Measurements from ENCODE around the gene MXD3.
"Not testable (repeated sequence)": the region's sequence is repeated elsewhere in the genome, so short reads cannot be mapped to it uniquely, and the experiment has no call there.

Gene MXD3

DNA sequence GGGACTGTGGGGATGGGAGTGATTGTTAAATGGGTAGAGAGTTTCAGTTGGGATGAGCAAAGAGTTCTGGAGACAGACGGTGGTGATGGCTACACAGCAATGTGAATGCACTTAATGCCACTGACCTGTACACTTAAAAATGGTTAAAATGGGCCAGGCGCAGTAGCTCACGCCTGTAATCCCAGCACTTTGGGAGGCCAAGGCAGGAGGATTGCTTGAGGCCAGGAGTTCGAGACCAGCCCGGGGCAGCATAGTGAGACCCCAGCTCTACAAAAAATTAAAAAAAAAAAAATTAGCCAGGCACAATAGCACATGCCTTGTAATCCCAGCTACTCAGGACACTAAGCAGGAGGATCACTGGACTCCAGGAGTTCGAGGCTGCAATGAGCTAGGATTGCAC lies 32.1 kb upstream of the MXD3 start:
- DNase-seq (ENCODE audit: low read depth in 1 of 2, low spot score in 1 of 2), result no peak

- not testable (repeated sequence) for DNase-seq (ENCODE audit: low read depth in 1 of 2, low spot score in 1 of 2)
Measured at GRCh38 chr5:177343000-177343399, 31.3 kb upstream of the MXD3 start.

GRCh38 chr5:177339107-177339638 lies 27.5 kb upstream of the MXD3 start:
- DNase-seq (ENCODE audit: low read depth in 1 of 2, low spot score in 1 of 2), result no peak

GRCh38 chr5:177338251-177339106 lies 26.8 kb upstream of the MXD3 start:
- no peak for DNase-seq (ENCODE audit: low read depth in 1 of 2, low spot score in 1 of 2)

GRCh38 chr5:177336603-177337494 lies 25.2 kb upstream of the MXD3 start:
- no peak for DNase-seq (ENCODE audit: low read depth in 1 of 2, low spot score in 1 of 2)

GRCh38 chr5:177336112-177336511 lies 24.4 kb upstream of the MXD3 start:
- no peak for DNase-seq (ENCODE audit: low read depth in 1 of 2, low spot score in 1 of 2)

DNA sequence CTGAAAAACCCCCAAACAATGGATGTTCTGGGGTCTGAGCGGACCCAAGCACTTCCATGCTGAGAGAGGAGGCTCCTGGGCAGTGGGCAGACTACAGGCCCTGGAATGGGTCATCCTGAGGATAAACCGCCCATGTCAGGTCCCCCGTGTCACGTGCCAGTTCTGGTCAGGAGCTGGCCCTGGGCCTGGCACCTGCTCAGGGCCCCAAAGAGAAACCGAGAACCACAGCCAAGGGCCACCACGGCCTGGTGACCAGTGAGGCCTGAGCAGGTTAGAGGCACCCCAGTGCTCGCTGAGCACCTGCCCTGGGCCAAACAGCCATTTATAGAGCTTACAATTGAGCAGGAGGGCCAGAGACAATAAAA lies 24.0 kb upstream of the MXD3 start:
- DNase-seq (ENCODE audit: low read depth in 1 of 2, low spot score in 1 of 2), result no peak

DNA sequence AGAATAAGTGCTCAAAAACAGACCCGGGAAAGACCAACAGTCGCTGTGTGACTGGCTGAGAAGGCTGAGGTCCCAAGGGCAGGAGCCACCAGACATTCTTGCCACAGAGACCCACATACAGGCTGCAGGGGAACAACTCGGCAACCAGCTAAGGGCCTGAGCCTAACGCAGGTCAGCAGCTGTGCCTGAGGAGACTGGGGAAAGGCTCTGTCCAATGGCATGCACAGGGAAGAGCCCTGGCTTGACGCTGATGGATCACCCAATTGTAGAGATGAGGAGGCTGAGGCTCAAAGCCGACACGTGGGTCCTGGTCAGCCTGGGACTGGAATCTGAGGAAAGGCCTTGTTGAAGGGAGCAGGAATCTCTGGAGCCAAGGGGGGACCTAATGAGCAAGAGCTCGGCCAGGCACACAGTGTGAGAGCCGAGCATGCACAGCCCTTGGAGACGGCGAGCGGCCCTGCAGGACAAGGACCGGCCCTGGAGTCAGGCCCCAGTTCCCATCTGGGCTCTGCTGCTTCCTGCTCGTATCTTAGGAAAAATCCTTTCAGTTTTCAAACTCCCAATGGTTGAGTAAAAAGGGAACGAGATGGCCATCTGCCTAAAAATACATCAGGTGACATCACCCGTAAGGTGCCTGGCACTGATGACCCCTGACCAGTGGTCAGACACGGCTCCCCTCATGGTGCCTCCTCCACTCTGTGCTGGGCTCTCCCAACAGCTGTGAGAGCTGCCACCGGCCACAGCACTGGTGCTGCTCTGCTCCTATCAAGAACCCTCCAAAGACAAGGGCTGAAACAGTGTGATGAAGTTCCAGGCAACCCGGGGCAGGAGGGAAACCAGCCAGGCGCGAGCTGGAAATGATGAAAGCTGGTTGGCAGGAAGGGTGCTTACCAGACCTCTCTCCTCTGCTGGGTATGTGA lies 23.3 kb upstream of the MXD3 start:
- DNase-seq (ENCODE audit: low read depth in 1 of 2, low spot score in 1 of 2), result no peak

GRCh38 chr5:177334155-177334551 lies 22.5 kb upstream of the MXD3 start:
- no peak for DNase-seq (ENCODE audit: low read depth in 1 of 2, low spot score in 1 of 2)

- no peak for DNase-seq (ENCODE audit: low read depth in 1 of 2, low spot score in 1 of 2)
Measured at GRCh38 chr5:177333420-177334154, 21.9 kb upstream of the MXD3 start.

DNA sequence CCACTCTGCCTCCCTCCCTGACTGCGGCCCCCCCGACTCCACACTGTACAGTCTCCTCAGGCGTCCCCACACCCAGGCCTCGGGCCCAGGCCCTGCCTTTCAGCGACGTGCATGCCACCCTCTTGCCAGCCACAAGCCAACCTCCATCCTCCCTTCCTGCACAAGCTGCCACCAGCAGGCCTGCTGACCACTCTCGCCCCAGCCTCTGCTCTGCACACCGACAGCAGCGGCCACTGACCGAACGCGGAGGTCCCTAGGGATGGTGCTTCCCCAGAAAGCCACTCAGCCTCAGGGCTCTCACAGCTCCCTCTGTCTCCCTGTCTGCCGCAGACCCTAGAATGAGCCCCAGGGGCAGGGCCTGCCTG lies 21.2 kb upstream of the MXD3 start:
- DNase-seq (ENCODE audit: low read depth in 1 of 2, low spot score in 1 of 2), result no peak

DNA sequence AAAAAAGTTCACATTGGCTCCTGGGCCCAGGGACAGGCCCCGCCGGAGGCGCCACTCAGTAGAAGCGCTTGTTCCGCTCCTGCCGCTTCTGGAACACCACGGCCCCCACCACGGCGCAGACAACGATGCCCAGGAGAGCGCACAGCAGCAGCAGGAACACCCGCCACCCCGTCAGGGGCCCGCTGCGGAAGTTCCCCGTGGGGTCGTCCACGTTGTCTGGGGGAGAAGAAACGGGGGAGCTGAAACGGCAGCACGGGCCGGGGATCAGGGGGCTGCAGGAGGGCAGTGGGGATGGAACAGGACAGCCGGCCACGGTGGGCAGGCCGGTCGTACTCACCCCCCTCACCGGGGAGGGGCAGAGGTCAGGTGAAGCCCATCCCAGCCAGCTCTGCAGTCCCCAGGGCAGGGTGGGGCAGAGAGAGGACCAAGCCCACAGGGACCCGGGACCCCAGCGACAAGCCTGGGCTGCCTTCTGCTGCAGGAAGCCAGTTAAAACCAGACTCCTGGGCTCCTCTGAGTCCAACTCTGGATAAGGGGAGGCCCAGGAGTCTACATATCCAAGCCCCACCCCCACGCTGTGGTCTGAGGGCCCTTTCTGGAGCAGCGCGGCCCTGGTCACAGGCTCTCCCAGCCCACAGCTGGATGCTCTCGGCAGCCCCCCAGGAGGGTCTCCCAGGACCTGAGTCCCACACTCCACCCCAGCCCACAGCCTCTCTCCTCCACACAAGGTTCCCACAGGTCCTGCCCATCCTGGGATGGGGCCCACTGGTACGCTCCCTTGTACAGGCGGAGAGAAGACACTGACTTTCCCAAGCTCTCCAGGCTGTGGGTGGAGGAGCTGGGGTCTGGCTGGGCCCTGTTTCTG lies 20.6 kb upstream of the MXD3 start:
- DNase-seq (ENCODE audit: low read depth in 1 of 2, low spot score in 1 of 2), result no peak

- no peak for DNase-seq (ENCODE audit: low read depth in 1 of 2, low spot score in 1 of 2)
Measured at GRCh38 chr5:177330991-177331842, 19.5 kb upstream of the MXD3 start.

DNA sequence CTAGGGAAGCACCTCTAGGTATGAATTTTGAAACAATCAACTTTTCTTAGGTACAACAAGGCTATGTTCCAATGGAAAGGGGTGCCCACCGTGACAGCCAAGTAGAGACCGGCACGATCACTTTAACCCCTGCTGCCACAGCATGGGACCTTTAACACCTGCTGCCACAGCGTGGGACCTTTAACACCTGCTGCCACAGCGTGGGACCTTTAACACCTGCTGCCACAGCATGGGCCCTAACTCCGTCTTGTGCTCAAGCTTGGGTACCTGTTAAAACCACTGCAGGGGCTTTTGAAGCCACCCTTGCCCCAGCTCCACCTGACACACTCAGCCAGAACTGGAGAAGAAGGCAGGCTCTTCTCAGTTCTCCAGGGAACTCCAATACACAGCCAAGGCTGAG lies 18.2 kb upstream of the MXD3 start:
- no peak for DNase-seq (ENCODE audit: low read depth in 1 of 2, low spot score in 1 of 2)

GRCh38 chr5:177328545-177329231 lies 17.0 kb upstream of the MXD3 start:
- DNase-seq (ENCODE audit: low read depth in 1 of 2, low spot score in 1 of 2), result no peak

GRCh38 chr5:177327539-177328522 lies 16.1 kb upstream of the MXD3 start:
- DNase-seq (ENCODE audit: low read depth in 1 of 2, low spot score in 1 of 2), result no peak

Data from stimulated activated CD4-positive, alpha-beta T cell treated with anti-CD3 and anti-CD28 coated beads, Interleukin-15, amount 100 ng/mL, for 1 hour (primary cell).